HG03521 (cell line): Measurements from ENCODE around the gene TROAP.
"Not testable (repeated sequence)": the region's sequence is repeated elsewhere in the genome, so short reads cannot be mapped to it uniquely, and the experiment has no call there.

ENCODE experiments used
- ATAC-seq: cut with Tn5 transposase; IDR thresholded peaks from one replicate; pipeline ENCODE4 v1.9.1; 2021; ENCODE audit warnings: mild to moderate bottlenecking, moderate library complexity; ENCODE audit not compliant: unreplicated experiment

Gene TROAP, protein sequence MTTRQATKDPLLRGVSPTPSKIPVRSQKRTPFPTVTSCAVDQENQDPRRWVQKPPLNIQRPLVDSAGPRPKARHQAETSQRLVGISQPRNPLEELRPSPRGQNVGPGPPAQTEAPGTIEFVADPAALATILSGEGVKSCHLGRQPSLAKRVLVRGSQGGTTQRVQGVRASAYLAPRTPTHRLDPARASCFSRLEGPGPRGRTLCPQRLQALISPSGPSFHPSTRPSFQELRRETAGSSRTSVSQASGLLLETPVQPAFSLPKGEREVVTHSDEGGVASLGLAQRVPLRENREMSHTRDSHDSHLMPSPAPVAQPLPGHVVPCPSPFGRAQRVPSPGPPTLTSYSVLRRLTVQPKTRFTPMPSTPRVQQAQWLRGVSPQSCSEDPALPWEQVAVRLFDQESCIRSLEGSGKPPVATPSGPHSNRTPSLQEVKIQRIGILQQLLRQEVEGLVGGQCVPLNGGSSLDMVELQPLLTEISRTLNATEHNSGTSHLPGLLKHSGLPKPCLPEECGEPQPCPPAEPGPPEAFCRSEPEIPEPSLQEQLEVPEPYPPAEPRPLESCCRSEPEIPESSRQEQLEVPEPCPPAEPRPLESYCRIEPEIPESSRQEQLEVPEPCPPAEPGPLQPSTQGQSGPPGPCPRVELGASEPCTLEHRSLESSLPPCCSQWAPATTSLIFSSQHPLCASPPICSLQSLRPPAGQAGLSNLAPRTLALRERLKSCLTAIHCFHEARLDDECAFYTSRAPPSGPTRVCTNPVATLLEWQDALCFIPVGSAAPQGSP

DNA sequence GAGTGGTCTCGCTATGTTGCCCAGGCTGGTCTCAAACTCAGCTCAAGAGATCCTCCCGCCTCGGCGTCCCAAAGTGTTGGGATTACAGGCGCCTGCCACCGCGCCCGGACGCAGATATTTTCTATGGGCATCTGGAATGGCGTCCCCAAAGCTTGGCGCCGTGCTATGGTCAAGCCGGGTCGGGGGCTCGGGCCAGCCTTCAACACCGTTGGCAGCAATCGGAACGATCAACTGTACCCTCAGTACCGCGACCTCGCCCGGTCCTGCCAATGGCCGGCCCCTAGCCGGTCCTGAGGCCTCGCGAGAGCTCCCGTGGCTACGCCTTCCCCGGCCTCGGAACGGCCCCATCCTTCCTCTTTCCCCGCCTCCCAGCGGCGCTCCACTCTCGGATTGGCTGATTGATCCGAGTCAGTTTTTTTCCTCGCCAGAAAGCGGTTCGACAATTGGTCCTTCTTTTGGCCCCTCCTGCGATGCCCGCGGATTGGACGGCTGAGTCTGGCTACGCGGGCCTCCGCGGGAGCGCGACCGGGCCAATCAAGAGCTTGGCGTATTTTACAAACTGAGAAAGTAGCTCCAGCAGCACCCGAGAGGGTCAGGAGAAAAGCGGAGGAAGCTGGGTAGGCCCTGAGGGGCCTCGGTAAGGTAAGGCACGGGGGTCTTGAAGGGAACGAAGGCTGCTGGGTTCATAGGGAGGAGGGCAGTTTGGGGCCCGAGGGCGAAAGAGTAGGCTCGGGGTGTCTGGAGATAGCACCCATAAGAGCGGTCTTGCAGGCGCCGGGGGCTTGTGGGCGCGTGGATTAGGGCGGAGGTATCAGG is at the start of gene TROAP:
Gene TROAP (plus strand): TSS at position 548 of the 816 bp plus-strand sequence. CDS start 354 bp downstream, outside the sequence.
- peak; percentile 97 for ATAC-seq

DNA sequence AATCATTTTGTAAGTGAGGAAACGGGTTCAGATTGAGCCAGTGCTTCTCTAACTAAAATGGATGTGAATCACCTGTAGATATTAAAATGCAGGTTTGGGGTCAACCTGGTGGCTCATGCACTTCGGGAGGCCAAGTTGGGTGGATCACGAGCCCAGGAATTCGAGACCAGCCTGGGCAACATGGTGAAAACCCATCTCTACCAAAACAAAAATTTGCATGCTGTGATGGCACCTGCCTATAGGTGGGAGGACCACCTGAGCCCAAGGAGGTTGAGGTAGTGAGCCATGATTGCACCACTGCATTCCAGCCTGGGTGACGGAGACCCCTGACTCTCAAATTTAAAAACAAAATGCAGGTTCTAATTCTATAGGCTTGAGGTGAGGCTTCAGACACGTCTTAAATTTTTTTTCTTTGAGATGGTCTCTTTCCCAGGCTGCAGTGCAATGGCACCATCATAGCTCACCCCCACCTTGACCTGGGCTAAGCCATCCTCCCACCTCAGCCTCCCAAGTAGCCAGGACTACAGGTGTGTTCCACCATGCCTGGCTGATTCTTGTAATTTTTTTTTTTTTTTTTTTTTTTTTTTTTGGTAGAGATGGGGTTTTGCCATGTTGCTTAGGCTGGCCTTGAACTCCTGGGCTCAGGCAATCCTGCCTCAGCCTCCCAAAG is 49.2 kb upstream of the TROAP start:
- ATAC-seq = no peak

DNA sequence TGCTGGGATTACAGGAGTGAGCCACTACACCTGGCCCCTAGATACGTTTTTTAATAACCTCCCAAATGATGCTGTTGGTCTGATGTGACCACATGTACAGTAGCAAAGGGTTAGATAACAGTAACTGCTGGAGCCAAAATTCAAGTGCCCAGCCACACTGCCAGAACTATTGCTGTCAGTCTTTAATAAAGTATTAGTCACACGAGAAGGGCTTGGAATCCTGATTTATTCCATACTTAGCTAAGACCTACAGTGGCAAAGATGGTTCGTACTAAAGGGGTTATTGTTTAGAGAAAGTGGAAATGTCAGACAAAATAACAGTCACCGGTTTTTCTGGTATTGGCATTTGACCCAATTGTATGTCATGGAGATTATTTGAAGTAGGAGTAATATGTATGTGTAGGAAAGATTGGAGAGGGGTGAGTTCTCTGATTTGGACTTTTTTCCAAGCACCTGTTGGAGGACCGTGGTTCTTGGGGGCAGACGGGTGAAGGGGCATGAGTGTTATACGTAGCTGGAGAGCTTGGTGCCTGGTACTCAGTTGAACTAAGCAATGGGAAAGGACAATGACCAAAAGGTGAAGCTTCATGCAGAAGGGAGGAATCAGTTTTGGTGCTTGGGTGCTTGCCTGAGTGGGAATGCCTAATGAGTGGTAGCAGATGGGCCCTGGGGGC is 48.5 kb upstream of the TROAP start:
- ATAC-seq = no peak

DNA sequence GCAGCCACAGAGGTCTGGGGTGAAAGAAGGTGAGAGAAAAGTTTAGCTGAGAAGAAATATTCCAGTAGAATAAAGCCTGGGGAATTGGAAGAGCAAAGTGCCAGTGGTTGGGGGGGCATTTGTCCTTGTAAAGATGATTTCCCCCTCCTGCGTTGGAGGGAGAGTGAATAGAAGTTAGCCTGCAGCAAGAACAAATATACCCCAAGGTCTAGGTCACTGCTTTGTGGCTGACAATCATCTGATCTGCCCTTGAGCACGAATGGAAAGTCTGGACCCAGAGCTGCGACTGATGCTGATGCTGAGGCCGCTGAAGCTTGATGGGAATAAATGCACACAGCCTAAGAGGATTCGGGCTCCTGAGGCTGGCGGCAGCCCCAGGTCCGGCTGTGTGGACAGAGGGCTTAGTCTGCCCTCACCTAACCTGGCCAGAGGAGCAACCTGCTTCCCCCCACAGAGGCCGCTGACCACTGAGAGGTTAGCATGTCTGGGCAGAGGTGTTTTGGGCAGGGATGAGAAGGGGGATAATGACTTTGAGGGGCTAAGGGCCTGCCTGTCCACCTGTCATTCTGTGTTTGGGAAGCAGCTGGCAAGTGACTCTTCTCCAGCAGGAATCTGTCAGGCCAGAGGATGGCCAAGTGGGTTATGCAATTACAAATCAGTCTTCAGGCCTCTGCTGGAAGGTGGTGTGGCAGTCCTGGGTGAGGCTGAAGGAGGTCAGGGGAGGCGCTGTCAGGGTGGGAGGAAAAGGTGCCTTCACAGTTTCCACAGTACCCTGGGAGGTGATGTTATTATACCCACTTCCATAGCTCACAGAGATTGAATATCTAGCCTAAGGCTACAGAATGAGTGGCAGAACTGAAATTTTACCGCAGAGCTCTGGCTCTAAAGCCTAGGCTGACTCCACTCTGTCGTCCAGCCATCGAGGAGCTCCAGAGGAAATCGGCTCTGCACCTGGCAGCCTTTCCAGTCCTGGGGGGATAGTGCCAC is 46.5 kb upstream of the TROAP start:
- ATAC-seq = no peak

DNA sequence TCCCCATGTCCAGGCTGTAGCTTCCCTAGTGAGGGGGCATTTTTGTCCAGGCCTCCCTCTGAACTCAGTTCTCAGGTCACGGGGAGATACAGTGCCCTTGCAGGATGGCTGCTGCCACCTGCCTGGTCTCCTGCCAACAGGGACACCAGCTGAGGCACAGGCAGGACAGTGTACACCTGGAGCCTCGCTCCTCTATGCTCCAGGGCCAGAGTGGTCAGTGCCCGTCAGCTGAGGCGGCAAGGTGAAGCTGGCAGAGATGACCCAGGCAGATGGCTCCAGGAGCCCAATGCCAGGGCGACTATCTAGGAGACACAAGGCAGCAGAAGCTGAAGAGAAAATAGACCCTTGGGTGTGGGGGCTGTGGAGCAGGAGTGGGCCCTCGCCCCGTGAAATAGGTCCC is 45.6 kb upstream of the TROAP start:
- no peak for ATAC-seq

DNA sequence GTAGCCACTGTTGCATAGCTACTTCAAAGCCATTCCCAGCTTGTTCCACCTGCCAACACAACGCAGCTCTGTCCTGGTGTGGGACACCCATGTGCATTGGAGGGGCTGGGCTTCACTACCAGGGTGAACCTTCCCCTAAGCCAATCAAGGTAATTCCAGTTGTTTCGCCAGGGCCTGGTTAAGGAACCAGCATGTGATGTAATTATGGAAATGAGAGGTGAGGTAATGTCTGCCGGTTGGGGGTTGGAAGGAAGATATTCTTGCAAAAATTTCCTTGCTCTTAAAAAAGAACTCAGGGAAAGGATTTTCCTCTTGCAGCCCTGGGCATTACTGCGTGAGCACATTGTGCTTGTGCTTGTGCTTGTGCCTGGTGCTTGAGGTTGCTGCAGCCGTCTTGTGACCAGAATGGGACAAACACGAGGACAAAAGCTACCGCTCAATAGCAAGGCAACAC is 43.3 kb upstream of the TROAP start:
- ATAC-seq = no peak

DNA sequence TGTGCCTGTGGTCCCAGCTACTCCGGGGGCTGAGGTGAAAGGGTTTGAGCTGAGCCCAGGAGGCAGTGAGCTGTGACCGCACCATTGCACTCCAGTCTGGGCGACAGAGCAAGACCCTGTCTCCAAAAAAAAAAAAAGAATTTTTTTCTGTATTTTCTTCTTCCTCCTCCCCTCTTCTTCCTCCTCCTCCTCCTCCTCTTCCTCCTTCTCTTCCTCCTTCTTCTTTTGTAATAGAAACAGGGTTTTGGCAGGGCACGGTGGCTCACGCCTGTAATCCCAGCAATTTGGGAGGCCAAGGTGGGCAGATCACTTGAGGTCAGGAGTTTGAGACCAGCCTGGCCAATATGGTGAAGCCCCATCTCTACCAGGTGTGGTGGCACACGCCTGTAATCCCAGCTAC is 42.5 kb upstream of the TROAP start:
- ATAC-seq = not testable (repeated sequence)

DNA sequence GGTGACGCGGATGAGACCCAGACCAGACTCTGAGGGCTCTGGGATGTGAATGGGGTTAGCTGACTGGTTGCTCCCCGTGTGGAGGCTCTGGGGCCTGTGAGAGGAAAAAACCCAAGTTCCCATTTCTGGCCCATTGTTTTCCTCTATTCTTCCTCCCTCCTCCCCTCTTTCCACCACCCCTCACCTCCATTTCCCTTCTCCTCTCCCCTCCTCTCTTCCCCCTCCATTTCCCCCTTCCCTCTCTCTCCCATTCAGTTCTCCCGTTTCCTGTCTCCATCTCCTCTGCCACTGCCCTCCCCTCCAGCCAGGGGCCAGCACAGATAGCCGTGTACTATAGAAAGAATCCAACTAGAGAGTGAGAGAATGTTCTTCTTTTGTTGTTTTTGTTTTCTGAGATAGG is 40.8 kb upstream of the TROAP start:
- ATAC-seq = no peak

DNA sequence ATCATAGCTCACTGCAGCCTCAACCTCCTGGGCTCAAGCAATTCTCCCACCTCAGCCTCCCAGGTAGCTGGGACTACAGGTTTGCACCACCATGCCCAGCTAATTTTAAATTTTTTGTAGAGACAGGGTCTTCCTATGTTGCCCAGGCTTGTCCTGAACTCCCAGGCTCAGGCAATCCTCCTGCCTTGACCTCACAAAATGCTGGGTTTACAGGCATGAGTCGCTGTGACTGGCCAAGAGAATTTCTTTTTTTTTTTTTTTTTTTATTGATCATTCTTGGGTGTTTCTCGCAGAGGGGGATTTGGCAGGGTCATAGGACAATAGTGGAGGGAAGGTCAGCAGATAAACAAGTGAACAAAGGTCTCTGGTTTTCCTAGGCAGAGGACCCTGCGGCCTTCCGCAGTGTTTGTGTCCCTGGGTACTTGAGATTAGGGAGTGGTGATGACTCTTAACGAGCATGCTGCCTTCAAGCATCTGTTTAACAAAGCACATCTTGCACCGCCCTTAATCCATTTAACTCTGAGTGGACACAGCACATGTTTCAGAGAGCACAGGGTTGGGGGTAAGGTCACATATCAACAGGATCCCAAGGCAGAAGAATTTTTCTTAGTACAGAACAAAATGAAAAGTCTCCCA is 40.2 kb upstream of the TROAP start:
- ATAC-seq = not testable (repeated sequence)

DNA sequence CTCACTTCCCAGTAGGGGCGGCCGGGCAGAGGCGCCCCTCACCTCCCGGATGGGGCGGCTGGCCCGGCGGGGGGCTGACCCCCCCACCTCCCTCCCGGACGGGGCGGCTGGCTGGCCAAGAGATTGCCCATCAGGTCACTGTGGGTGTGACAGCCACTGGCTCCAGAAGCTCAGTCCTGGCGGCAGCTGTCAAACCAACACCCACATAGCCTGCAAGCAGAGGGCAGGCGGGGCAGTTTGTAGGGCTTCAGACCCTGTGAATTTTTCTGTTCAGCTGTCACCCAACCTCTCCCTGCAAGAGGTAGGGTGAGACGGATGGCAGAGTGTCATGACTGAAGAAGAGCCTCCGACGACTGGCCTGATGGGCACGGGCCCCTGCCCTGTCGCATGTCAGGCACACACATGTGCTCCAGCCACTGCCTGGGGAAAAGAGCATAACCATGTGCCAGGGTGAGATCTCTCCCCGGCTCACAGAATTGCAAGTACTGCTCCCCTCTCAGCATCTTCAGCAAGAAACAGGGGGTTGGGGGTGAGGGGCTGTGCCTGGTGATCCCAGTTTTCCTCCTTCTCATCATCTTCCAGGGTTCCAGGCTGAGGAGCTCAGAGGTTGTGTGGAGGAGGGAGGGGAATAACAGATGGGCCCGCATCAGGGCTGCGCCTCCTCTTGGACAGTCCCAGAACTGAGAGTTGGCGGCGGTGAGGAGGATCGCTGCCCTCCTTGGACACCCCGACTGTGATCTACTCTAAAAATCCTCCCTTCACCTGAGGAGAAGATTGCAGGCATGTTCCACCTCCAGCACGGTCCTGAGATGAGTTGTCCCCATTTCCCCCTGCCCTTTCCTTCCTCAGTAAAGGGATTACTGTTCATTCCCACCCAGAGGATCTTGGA is 39.3 kb upstream of the TROAP start:
- no peak for ATAC-seq

DNA sequence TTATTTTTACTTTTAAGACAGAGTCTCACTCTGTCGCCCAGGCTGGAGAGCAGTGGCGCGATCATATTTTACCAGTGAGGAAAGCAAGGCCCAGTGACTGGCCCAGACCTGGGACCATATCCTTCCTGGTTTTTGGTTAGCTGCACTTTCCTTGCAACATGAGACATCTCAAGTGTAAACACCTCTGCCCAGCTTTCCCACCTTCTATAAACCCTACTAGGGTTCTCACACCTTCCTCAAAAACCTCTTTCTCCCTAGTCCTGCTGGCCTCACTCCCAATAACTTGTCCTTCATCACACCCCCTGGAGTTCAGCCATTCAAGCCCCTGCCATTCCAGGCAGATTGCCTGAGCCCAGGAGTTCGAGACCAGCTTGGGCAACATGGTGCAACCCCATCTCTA is 38.4 kb upstream of the TROAP start:
- ATAC-seq = no peak

DNA sequence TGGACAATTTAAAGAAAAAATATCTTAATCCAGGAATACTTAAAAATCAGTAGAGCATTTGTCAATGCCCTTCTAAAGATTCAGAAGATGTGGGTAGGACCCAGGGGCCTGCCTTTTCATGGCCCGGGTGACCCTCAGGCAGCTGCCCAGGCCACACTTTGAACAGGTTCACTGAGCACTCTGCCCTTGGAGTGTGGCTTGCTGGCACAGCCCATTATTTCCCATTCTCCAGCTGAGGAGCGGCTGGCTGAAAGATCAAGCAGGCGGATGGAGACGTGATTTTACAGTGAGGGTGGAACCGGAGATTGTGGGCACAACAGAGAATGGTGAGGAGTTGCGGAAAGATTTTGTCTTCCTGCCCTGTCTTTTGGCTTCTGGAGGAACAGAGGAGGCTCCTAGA is 35.2 kb upstream of the TROAP start:
- ATAC-seq = no peak

DNA sequence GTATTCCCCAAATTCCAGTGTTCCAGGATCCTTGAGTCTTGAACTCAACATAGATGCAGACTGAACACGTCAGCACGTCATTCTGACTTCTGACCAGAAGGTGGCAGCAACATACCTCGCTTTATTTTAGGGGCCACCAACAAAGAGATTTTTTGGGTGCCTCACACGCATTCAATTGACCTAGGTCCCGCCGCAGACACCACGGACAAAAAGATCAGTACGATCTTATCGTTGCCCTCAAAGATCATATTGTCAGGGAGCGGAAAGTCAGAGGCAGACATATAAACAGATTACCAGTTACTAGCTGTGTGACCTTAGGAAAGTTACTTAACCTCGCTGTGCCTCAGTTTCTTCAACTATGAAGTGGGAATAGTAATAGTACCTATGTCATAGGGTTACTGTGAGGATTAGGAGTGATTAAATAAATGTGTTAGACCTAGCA is 34.6 kb upstream of the TROAP start:
- no peak for ATAC-seq

DNA sequence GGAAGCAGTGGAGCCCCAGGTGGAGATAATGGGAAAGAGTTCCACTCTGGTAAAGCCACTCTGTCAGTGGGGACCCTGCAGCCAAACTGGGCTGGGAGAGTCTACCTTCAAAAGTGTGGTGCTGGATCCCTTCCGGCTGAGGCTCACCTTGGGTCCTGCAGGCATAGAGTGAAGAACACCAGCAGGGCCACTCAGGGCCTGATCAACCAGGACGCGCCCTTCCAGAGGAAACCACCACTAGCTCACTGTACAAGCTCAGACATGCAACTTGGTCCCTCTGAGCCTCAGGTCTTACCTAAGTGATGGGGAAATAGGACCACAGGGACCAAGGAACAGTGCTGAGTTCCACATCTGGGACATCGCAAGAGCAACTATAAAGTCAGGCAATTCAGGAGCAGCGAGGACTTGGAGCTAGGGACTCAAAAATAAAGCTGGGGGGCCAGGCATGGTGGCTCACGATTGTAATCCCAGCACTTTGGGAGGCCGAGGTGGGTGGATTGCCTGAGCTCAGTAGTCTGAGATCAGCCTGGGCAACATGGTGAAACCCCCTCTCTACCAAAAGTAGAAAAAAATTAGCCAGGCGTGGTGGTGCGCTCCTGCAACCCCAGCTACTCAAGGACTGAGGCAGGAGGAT is 34.0 kb upstream of the TROAP start:
- ATAC-seq = no peak

DNA sequence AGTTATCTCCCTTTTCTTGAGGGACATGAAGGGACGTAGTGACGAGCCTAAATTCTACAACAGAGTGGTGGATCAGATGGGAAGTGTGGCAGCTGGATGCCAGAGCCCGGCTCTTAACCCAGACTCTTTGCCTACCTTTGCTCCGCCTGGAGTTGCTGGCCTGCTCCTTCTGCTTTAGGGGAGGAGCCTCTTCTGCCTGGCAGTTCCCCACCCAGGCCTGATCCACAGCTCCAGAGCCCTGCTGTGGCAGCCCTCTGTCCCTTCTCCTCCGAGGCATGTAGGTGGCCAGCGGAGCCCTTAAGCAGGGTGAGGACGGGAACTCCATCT is 30.4 kb upstream of the TROAP start:
- ATAC-seq = no peak

DNA sequence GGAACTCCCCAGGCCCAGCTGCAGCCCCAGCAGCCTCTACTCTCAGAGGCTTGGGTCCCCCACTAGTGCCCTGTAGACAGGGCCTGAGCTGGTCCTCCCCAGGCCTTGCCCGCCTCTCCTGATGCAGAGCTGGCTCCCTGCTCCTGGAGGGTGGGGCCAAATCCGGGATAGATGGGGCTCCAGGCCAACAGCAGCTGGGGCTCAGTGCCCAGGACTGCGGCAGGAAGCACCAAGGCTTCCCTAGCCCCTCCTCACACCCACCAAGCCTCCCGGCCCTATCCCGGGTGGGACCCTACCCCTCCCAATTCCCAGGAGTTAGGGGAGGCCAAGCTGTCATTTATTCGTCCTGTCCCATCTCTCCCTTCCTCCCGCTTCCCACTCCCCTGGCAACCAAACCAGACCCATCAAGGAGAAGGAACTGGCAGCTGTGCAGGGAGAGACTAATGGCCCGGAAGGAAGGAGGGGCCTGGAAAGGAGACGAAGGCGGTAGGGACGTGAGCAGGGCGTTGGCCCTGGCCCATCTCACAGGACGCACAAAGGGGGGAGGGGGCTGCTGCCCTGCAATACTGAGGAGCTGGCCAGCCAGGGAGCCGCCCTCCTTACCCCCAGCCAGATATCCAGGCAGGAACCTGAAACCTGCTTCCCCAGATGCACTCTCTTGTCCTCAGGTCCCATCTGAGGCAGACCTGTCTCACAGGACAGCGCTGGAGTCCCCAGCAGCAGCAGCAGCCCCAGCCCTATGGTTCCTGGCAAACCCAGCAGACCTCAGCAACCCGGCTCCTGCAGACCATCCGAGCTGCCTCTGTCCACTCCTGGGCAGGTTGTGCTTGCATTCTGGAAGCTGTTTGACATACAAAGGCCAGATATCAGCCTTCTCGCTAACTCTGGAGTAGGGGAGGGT is 29.7 kb upstream of the TROAP start:
- ATAC-seq = no peak
